DOHH2 (cell line): ENCODE measurements around the gene CASP7.

Experiments
- H3F3A ChIP-seq: fragments of 200-600 bp; sonication (generic), shearing (Covaris generic); 2 replicates; pipeline ENCODE4 v1.6.0; 2016; ENCODE audit warnings: antibody characterized with exemption, mild to moderate bottlenecking; ENCODE audit not compliant: control insufficient read depth, insufficient read depth
- H3K27ac ChIP-seq: fragments of 200-600 bp; sonication (generic); 2 replicates; pipeline ENCODE4 v1.5.1; 2014; ENCODE audit warnings: low read depth, mild to moderate bottlenecking, low read length, moderate library complexity
- H3K27me3 ChIP-seq: fragments of 200-600 bp; sonication (generic); 2 replicates; pipeline ENCODE4 v1.6.1; 2014; ENCODE audit warnings: mild to moderate bottlenecking, low read length, mixed read lengths; ENCODE audit not compliant: control insufficient read depth
- H3K36me3 ChIP-seq: fragments of 200-600 bp; sonication (generic); 2 replicates; pipeline ENCODE4 v1.6.1; 2014; ENCODE audit warnings: mild to moderate bottlenecking, low read length, moderate library complexity, mixed read lengths; ENCODE audit not compliant: control insufficient read depth
- H3K4me1 ChIP-seq: fragments of 200-600 bp; sonication (generic); 2 replicates; pipeline ENCODE4 v1.6.1; 2014; ENCODE audit warnings: mild to moderate bottlenecking, low read length, mixed read lengths; ENCODE audit not compliant: control insufficient read depth
- H3K4me2 ChIP-seq: fragments of 200-600 bp; sonication (generic); 2 replicates; pipeline ENCODE4 v1.6.0; 2014; ENCODE audit warnings: mild to moderate bottlenecking, low read length, moderate library complexity
- H3K4me3 ChIP-seq: fragments of 200-600 bp; sonication (generic); 2 replicates; pipeline ENCODE4 v1.5.1; 2014; ENCODE audit warnings: mild to moderate bottlenecking, low read length, mixed read lengths
- H3K79me2 ChIP-seq: fragments of 200-600 bp; sonication (generic); 2 replicates; pipeline ENCODE4 v1.6.1; 2014; ENCODE audit warnings: mild to moderate bottlenecking, low read length, mixed read lengths; ENCODE audit not compliant: control insufficient read depth
- H3K9me2 ChIP-seq: fragments of 200-600 bp; sonication (generic); replicated peaks from 2 replicates; pipeline ENCODE4 v1.6.1; 2014; ENCODE audit warnings: mild to moderate bottlenecking, low read length, mixed read lengths; ENCODE audit not compliant: control insufficient read depth
- H3K9me3 ChIP-seq: fragments of 200-600 bp; sonication (generic); 2 replicates; pipeline ENCODE4 v1.6.1; 2014; ENCODE audit warnings: antibody characterized with exemption, low read length, mixed read lengths; ENCODE audit not compliant: control insufficient read depth, insufficient read depth
- H4K20me1 ChIP-seq: fragments of 200-600 bp; sonication (generic); 2 replicates; pipeline ENCODE4 v1.6.0; 2014; ENCODE audit warnings: low read depth, mild to moderate bottlenecking, antibody characterized with exemption, low read length, moderate library complexity; ENCODE audit not compliant: control insufficient read depth, insufficient read depth
- CTCF ChIP-seq: fragments of 200-600 bp; sonication (generic); IDR thresholded peaks from one replicate; pipeline ENCODE4 v1.5.1; 2014; ENCODE audit warnings: antibody characterized with exemption, mild to moderate bottlenecking, low read depth, low read length; ENCODE audit not compliant: poor library complexity, severe bottlenecking
- EZH2phosphoT487 ChIP-seq: fragments of 200-600 bp; sonication (generic); IDR thresholded peaks from 2 replicates; pipeline ENCODE4 v1.6.1; 2017; ENCODE audit warnings: borderline replicate concordance, mild to moderate bottlenecking, antibody characterized with exemption, low read length, moderate library complexity, mixed read lengths

CASP7 gene

GRCh38 chr10:113679463-113680189, at the start of gene CASP7:
Gene CASP7, plus strand, starts transcription at chr10:113679912. Its CDS starts 17,582 bp downstream, at chr10:113697494.
- H3K4me1 ChIP-seq: peaks cover 24% of the 10 kb centered on the region
- H3K4me2 ChIP-seq: peak within 1 kb of the TSS; percentile 100
- TF ChIP-seq CTCF: peak; percentile 19
- TF ChIP-seq EZH2phosphoT487: no peak
- no peaks in the 10 kb centered on the region for H3K9me2 ChIP-seq
- peaks cover 9% of the 10 kb centered on the region for H3K79me2 ChIP-seq
- H3K9me3 ChIP-seq: no peaks in the 10 kb centered on the region
- no peaks in the 10 kb centered on the region for H3K36me3 ChIP-seq
- H3K27ac ChIP-seq: peak within 1 kb of the TSS; percentile 23; the same call in 1 of the 2 replicates
- H3F3A ChIP-seq: 0 out of 2 replicates have a peak, but pooled peaks cover 4% of the 10 kb centered on the region
- H3K4me3 ChIP-seq: peak within 1 kb of the TSS; percentile 100
- H3K27me3 ChIP-seq: peaks cover 11% of the 10 kb centered on the region
- no peaks in the 10 kb centered on the region for H4K20me1 ChIP-seq

GRCh38 chr10:113630929-113631533, 48.7 kb upstream of the CASP7 start:
- Histone ChIP-seq H3K9me3 (no peaks in the 10 kb centered on the region), H3K9me2 (no peaks in the 10 kb centered on the region; the same call in 1 of the 2 replicates), H3K4me1 (no peaks in the 10 kb centered on the region), H3K27ac (no peak overlapping the region), H3K4me3 (no peak overlapping the region), H3K79me2 (no peaks in the 10 kb centered on the region), H3K4me2 (no peak overlapping the region), H3K27me3 (no peaks in the 10 kb centered on the region), H3K36me3 (no peaks in the 10 kb centered on the region), H3F3A (no peaks in the 10 kb centered on the region), H4K20me1 (no peaks in the 10 kb centered on the region)
- TF ChIP-seq CTCF: no peak
- TF ChIP-seq EZH2phosphoT487: no peak

GRCh38 chr10:113631684-113632367, 47.9 kb upstream of the CASP7 start:
- no peaks in the 10 kb centered on the region for H3K27me3 ChIP-seq
- H4K20me1 ChIP-seq: no peaks in the 10 kb centered on the region
- no peaks in the 10 kb centered on the region for H3K4me1 ChIP-seq
- H3K36me3 ChIP-seq: no peaks in the 10 kb centered on the region
- H3K4me3 ChIP-seq: no peak overlapping the region
- no peak overlapping the region for H3K27ac ChIP-seq
- no peaks in the 10 kb centered on the region for H3F3A ChIP-seq
- no peaks in the 10 kb centered on the region for H3K79me2 ChIP-seq
- no peak overlapping the region for H3K4me2 ChIP-seq
- H3K9me2 ChIP-seq: no peaks in the 10 kb centered on the region; the same call in 1 of the 2 replicates
- H3K9me3 ChIP-seq: no peaks in the 10 kb centered on the region
- TF ChIP-seq CTCF (no peak), EZH2phosphoT487 (no peak)
